ENCODE measurements around the gene CPB2.

The CPB2 gene

GRCh38 chr13:46104868-46105267 is at the start of gene CPB2:
CPB2 (minus strand) TSS chr13:46105033; CDS start chr13:46105009, 24 bp downstream.
- no peak for DNase-seq

GRCh38 chr13:46154136-46154801 is 49.4 kb upstream of the CPB2 start:
- no peak for DNase-seq

GRCh38 chr13:46152627-46153328 is 47.9 kb upstream of the CPB2 start:
- DNase-seq: no peak

- no peak for DNase-seq
Measured at GRCh38 chr13:46150134-46150693, 45.4 kb upstream of the CPB2 start.

- no peak for DNase-seq
Measured at GRCh38 chr13:46149272-46150133, 44.7 kb upstream of the CPB2 start.

GRCh38 chr13:46146898-46147297 is 42.1 kb upstream of the CPB2 start:
- no peak for DNase-seq

GRCh38 chr13:46145950-46146349 is 41.1 kb upstream of the CPB2 start:
- DNase-seq: no peak

GRCh38 chr13:46145135-46145534 is 40.3 kb upstream of the CPB2 start:
- no peak for DNase-seq

- no peak for DNase-seq
Measured at GRCh38 chr13:46143184-46143701, 38.4 kb upstream of the CPB2 start.

GRCh38 chr13:46142776-46143175 is 37.9 kb upstream of the CPB2 start:
- no peak for DNase-seq

GRCh38 chr13:46140044-46140443 is 35.2 kb upstream of the CPB2 start:
- DNase-seq: no peak

- no peak for DNase-seq
Measured at GRCh38 chr13:46137627-46138317, 32.9 kb upstream of the CPB2 start.

- no peak for DNase-seq
Measured at GRCh38 chr13:46136688-46137087, 31.9 kb upstream of the CPB2 start.

GRCh38 chr13:46134961-46135522 is 30.2 kb upstream of the CPB2 start:
- no peak for DNase-seq

GRCh38 chr13:46134494-46134893 is 29.7 kb upstream of the CPB2 start:
- DNase-seq: no peak

- no peak for DNase-seq
Measured at GRCh38 chr13:46132109-46132508, 27.3 kb upstream of the CPB2 start.

GRCh38 chr13:46131705-46132104 is 26.9 kb upstream of the CPB2 start:
- DNase-seq: no peak

- DNase-seq: no peak
Measured at GRCh38 chr13:46129955-46130618, 25.3 kb upstream of the CPB2 start.

- DNase-seq: no peak
Measured at GRCh38 chr13:46129124-46129523, 24.3 kb upstream of the CPB2 start.

- no peak for DNase-seq
Measured at GRCh38 chr13:46127358-46128023, 22.7 kb upstream of the CPB2 start.

Measured in KG1 (cell line).